GM10266 (cell line): ENCODE measurements around the gene APBA2.

Experiments
- DNase-seq: peaks from one replicate; pipeline ENCODE4 v3.0.0; 2012; ENCODE audit errors: extremely low spot score
- TF ChIP-seq, protein P1 (sequence below): IDR thresholded peaks from 2 replicates; pipeline ENCODE4 v1.5.1; 2012; ENCODE audit warnings: mild to moderate bottlenecking, low read depth; ENCODE audit not compliant: control insufficient read depth, insufficient read depth; ENCODE audit errors: missing control alignments

The APBA2 gene

DNA sequence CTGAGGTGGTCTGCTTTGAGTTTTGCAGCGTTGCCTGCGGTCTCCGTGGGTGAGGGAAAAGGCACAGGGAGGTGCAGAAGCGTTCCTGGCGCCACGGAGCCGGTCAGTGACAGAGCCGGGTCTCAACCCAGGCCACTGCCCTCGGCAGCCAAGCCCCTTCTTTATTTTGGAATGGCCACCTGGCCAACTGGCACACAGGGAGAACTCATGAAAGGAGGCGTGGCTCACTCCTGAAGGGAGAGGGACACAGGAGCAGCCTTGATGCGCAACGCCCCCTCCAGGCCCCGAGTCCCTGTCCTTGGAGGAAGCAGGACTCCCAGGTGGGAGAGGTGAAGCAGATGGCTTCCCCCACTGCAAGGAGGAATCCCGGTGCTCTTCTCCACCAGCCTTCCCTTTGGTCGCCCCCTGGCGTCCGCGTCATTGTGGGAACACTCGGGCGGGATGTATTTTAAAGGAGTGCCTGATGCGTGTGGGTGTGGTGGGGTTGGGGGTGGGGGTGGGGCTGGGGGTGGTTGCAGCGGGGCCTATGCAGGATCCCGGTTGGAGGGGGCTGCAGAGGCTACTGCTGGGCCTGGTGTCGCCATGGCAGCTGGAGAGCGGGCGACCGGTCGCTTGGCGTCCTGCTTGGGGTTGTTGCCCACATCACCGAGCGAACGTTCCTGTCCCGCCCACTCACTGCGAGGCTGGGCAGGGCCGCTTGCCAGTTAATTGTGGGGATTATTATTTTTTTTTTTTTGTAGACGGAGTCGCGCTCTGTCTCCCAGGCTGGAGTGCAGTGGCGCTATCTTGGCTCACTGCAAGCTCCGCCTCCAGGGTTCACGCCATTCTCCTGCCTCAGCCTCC is 32.6 kb downstream of the APBA2 start:
- TF ChIP-seq, protein P1, sequence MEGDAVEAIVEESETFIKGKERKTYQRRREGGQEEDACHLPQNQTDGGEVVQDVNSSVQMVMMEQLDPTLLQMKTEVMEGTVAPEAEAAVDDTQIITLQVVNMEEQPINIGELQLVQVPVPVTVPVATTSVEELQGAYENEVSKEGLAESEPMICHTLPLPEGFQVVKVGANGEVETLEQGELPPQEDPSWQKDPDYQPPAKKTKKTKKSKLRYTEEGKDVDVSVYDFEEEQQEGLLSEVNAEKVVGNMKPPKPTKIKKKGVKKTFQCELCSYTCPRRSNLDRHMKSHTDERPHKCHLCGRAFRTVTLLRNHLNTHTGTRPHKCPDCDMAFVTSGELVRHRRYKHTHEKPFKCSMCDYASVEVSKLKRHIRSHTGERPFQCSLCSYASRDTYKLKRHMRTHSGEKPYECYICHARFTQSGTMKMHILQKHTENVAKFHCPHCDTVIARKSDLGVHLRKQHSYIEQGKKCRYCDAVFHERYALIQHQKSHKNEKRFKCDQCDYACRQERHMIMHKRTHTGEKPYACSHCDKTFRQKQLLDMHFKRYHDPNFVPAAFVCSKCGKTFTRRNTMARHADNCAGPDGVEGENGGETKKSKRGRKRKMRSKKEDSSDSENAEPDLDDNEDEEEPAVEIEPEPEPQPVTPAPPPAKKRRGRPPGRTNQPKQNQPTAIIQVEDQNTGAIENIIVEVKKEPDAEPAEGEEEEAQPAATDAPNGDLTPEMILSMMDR, result no peak
- DNase-seq, result no peak

DNA sequence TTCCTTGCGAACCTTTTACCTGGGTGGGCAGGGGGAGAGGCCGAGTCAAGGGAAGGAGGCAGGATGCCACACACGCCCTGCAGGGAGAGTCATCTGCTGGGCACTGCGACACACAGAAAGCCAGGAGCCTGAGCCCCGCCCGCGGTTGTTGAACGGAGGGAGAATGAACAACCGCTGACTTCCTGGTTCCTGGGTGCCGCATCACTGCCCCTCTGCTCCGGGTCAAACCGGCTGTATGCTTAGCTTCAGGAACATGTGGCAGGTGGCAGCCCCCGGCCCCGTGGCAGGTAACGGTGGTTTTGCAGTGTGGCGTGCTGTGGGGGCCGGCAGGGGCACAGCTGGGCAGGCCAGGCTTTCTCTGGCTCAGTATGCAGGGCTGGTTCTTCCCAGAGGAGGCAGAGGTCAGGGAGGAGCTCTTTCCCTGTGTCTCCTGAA is 33.4 kb downstream of the APBA2 start:
- TF ChIP-seq, protein P1, result no peak
- no peak for DNase-seq

DNA sequence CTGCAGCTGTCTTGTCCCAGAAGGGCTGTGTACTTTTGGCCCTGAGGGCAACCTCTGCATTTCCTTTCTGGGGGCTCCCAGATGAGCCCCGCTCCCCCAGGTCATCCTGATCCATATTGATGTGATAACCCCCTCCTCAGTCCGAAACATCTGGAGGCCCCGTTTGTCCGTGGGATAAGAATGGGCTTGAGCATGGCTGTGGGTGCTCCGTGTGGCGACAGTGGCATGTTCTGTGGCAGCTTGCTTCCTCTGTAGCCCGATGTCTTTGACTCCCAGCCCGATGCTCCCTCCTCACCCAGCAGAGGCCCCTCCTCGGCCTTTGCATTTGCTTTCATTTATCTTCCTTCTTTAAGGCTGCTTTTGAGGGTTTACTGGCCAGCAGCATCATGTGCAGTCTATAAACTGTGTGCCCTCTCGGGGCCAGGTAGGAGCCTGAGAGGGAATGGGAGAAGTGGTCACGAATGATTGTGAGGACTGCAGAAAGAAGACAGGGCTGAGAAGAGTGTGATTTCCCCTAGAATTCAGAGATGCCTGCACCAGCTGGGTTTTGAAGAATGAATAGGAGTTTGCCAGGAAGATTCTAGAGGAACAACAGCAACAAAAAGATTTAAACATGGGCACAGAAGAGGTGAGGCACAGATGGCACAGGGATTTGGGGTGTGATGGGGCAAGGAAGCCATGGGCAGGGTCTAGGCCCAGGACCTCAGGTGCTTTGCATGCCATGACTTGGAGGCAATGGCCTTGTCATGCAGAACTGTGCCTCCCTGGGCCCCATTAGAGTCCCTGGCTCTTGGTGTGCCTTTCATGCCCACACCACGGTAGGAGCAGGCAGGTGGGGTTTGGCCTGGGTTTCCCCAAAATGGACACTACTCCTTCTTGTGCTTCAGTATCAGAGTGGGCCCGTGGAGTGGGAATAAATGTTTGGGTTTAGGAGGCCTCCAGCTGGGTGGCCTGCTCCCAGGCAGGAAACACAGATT is 34.2 kb downstream of the APBA2 start:
- TF ChIP-seq, protein P1, result no peak
- DNase-seq, result no peak

DNA sequence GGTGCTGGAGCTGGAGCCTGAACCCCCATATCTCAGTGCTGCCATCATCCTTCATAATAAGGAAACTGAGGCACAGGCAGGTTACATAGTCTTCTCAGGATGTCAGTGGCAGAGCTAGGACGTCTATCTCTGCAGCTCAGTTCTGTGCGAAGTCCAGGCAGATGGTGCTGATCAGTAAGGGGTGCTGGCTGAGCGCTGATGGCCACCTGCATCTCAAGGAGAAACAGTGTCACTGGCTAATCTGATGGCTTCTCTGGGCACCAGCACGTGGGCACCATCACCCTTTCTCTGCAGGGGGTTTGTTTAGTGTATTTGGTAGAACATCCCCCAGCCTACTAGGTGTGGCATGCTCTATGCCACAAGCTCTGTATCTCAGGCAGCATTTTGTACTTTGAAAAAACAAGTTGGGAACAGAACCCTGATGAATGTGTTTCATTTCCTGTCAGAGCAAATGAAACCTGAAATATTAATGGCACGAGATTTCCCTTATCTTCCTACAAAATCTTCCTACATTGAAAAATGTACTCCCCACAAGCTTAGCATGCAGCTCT is 35.1 kb downstream of the APBA2 start:
- TF ChIP-seq, protein P1, result no peak
- DNase-seq, result no peak

DNA sequence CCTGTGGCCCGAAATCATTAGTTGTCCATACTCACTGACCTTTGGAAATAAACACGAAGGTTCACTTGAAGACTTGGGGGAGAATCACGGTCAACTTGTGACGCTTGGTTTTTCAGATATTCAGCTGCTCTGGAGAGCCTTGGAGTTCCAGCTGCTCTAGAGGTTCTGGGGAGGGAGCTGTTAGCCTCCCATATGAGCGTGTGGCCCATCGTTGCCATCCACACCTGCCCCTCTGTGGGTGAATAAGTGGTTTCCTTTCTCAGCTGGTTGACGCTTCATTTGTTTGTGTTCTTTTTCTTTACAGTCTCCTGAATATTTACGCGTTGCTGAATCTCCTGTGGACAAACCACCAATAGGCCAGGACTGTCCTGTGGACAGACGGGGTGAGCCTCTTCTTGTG is 35.6 kb downstream of the APBA2 start:
- DNase-seq, result no peak
- TF ChIP-seq, protein P1, result no peak

DNA sequence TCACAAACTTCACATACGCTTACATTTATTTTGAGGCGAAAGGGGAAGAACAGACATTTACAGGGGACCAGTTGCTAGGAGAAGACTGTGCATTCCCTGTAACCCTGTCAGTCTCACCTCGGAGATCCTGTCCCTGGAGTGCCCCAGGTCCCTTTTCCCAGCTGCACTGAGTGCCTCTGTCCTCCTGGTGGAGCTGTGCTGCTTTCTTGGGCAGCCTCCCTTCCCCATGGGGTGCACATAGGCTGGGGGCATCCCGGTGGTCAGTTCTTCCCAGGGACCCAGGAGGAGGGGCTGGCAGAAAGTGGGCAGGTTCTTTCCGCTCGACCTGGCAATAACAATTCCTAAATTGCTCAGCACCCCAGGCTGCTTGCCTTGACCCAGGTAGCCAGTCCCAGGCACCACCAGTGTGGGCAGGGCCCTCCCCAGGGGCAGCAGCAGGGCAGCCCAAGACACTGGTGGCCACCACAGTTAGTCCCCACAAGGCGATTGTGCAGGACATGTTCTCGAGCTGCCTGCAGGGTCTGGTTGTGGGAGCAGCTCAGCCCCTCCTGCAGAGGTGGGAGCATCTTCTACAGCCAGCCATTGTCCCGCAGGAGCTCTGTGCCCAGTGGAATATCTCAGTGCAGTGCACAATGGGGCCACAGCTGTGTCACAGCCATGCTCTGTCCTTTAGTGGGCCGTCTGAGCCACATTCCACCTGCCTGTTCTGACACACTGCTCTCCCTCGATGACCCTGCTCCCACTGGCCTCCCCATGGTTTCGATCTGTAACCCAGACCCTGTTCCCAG is 36.3 kb downstream of the APBA2 start:
- no peak for DNase-seq
- TF ChIP-seq, protein P1, result no peak
